ENCODE measurements around the gene ZNF710.

GRCh38 chr15:90015294-90015693 is 14.2 kb downstream of the ZNF710 start:
- TF ChIP-seq CTCF (IDR thresholded peaks at IDR 0.05): no peak
- no peak for TF ChIP-seq POLR2A (IDR thresholded peaks at IDR 0.05)
